ENCODE data around the gene TP53AIP1.

Gene TP53AIP1

GRCh38 chr11:128943428-128943976 is 831 bp upstream of the TP53AIP1 start:
- no peak for DNase-seq (ENCODE audit: low read depth in 2 of 3, low spot score in 2 of 3)

- no peak for DNase-seq (ENCODE audit: low read depth in 2 of 3, low spot score in 2 of 3)
Measured at GRCh38 chr11:128942272-128942612, 429 bp downstream of the TP53AIP1 start.

- DNase-seq (ENCODE audit: low read depth in 2 of 3, low spot score in 2 of 3), result no peak
Measured at GRCh38 chr11:128941573-128942271, 949 bp downstream of the TP53AIP1 start.

GRCh38 chr11:128941110-128941509 is 1.6 kb downstream of the TP53AIP1 start:
- no peak for DNase-seq (ENCODE audit: low read depth in 2 of 3, low spot score in 2 of 3)

- DNase-seq (ENCODE audit: low read depth in 2 of 3, low spot score in 2 of 3), result no peak
Measured at GRCh38 chr11:128940603-128941002, 2.1 kb downstream of the TP53AIP1 start.

GRCh38 chr11:128940156-128940555 is 2.5 kb downstream of the TP53AIP1 start:
- DNase-seq (ENCODE audit: low read depth in 2 of 3, low spot score in 2 of 3), result no peak

GRCh38 chr11:128939591-128939990 is 3.1 kb downstream of the TP53AIP1 start:
- DNase-seq (ENCODE audit: low read depth in 2 of 3, low spot score in 2 of 3), result no peak

GRCh38 chr11:128938156-128938885 is 4.3 kb downstream of the TP53AIP1 start:
- no peak for DNase-seq (ENCODE audit: low read depth in 2 of 3, low spot score in 2 of 3)

- no peak for DNase-seq (ENCODE audit: low read depth in 2 of 3, low spot score in 2 of 3)
Measured at GRCh38 chr11:128937480-128937879, 5.2 kb downstream of the TP53AIP1 start.

GRCh38 chr11:128936606-128937251 is 5.9 kb downstream of the TP53AIP1 start:
- DNase-seq (ENCODE audit: low read depth in 2 of 3, low spot score in 2 of 3), result no peak

GRCh38 chr11:128934926-128935325 is 7.7 kb downstream of the TP53AIP1 start:
- no peak for DNase-seq (ENCODE audit: low read depth in 2 of 3, low spot score in 2 of 3)

- DNase-seq (ENCODE audit: low read depth in 2 of 3, low spot score in 2 of 3), result no peak
Measured at GRCh38 chr11:128934351-128934750, 8.3 kb downstream of the TP53AIP1 start.

- DNase-seq (ENCODE audit: low read depth in 2 of 3, low spot score in 2 of 3), result no peak
Measured at GRCh38 chr11:128933481-128934178, 9.0 kb downstream of the TP53AIP1 start.

- DNase-seq (ENCODE audit: low read depth in 2 of 3, low spot score in 2 of 3), result no peak
Measured at GRCh38 chr11:128931668-128932067, 11.0 kb downstream of the TP53AIP1 start.

GRCh38 chr11:128931066-128931465 is 11.6 kb downstream of the TP53AIP1 start:
- DNase-seq (ENCODE audit: low read depth in 2 of 3, low spot score in 2 of 3), result no peak

GRCh38 chr11:128929991-128930390 is 12.7 kb downstream of the TP53AIP1 start:
- no peak for DNase-seq (ENCODE audit: low read depth in 2 of 3, low spot score in 2 of 3)

GRCh38 chr11:128929468-128929867 is 13.2 kb downstream of the TP53AIP1 start:
- DNase-seq (ENCODE audit: low read depth in 2 of 3, low spot score in 2 of 3), result no peak

- DNase-seq (ENCODE audit: low read depth in 2 of 3, low spot score in 2 of 3), result no peak
Measured at GRCh38 chr11:128928400-128928799, 14.3 kb downstream of the TP53AIP1 start.

GRCh38 chr11:128927683-128928336 is 14.9 kb downstream of the TP53AIP1 start:
- no peak for DNase-seq (ENCODE audit: low read depth in 2 of 3, low spot score in 2 of 3)

- DNase-seq (ENCODE audit: low read depth in 2 of 3, low spot score in 2 of 3), result no peak
Measured at GRCh38 chr11:128927108-128927461, 15.6 kb downstream of the TP53AIP1 start.
